Fibroblast of pulmonary artery (primary cell): ENCODE measurements around the gene BCL2L1.
A peak's percentile ranks its signal among the peaks of the same experiment; 100 is the strongest.

Source experiments
- DNase-seq: peaks from one replicate; pipeline ENCODE4 v3.0.0-alpha.2; 2010; ENCODE audit warnings: low read depth
- H3K4me3 ChIP-seq: replicated peaks from 2 replicates; pipeline ENCODE4 v1.5.1; 2011; ENCODE audit warnings: low read depth, mild to moderate bottlenecking, control low read depth, low read length, moderate library complexity
- TF ChIP-seq, protein P1 (sequence below): IDR thresholded peaks from 2 replicates; pipeline ENCODE4 v1.5.1; 2011; ENCODE audit warnings: mild to moderate bottlenecking, control low read depth, low read length, inconsistent platforms; ENCODE audit errors: missing control alignments

Gene BCL2L1

DNA sequence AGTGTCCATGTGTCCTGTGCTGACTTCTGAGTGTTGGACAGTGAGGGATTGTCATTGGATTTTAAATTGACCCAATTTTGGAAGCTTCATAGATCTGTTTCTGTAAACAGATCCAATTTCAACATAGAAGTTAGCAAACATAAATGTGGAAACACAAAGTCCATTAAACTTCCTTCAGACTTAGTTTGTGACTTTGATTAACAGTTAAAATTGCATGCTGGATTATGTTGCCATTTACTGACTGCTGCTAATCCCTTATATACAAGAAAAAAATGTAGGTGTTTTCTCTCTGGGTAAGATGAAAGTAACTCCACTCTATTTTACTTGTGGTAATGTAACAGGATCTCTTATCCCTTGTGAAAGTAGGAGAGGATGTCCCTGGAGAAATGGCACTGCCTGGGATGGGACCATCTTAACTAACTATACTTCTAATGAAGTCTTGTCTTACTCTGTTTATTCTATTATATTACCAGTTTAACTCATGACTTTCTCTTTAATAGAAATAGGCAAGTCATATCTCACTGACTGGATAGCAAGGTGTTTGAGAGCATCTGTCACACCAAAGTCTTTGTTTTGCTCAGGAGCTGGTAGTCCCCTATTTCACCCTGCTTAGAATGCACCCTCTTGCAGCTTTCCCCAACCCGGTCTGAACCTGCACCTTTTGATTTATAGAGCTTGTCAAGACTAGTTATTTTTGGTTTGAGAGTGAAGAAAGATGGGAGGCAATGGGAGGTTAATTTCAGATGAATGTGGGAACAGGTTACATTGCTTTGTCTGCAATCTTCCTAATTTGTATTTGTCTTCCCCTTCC lies 23.6 kb upstream of the BCL2L1 start:
- TF ChIP-seq, protein P1, sequence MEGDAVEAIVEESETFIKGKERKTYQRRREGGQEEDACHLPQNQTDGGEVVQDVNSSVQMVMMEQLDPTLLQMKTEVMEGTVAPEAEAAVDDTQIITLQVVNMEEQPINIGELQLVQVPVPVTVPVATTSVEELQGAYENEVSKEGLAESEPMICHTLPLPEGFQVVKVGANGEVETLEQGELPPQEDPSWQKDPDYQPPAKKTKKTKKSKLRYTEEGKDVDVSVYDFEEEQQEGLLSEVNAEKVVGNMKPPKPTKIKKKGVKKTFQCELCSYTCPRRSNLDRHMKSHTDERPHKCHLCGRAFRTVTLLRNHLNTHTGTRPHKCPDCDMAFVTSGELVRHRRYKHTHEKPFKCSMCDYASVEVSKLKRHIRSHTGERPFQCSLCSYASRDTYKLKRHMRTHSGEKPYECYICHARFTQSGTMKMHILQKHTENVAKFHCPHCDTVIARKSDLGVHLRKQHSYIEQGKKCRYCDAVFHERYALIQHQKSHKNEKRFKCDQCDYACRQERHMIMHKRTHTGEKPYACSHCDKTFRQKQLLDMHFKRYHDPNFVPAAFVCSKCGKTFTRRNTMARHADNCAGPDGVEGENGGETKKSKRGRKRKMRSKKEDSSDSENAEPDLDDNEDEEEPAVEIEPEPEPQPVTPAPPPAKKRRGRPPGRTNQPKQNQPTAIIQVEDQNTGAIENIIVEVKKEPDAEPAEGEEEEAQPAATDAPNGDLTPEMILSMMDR: no peak
- H3K4me3 ChIP-seq: no peak overlapping the region
- DNase-seq: no peak

DNA sequence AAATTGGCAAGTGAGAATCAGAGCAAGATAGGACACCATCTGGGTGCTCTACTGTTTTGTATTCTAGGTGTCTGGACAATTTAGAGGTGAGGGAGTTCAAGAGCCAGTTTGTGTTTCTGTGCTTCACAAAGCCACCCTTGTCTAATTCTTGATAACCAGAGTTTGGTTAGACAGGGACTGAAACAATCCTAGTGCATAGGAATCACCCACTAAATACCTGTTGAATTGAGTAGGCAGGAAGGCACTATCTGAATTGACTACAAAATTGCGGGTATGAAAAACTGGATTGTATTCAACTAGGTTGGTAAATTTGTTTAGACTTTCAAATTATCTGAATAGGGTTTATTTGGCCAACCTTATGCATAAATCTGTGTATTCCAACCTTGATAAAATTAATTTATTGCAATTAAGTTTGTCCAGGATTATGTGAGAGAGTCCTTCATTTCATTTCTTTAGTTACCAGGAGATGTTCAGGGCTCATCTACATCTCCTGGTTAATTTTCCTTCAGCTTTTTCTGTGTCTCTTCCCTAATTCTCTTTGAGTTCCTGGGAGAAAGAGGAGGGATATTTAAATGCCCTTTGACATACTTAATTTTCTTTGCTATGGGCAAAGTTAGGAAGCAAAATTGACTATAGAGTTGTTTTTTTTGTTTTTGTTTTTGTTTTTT lies 18.1 kb upstream of the BCL2L1 start:
- DNase-seq: no peak
- peak overlapping the region; percentile 95 for H3K4me3 ChIP-seq
- TF ChIP-seq, protein P1: no peak

DNA sequence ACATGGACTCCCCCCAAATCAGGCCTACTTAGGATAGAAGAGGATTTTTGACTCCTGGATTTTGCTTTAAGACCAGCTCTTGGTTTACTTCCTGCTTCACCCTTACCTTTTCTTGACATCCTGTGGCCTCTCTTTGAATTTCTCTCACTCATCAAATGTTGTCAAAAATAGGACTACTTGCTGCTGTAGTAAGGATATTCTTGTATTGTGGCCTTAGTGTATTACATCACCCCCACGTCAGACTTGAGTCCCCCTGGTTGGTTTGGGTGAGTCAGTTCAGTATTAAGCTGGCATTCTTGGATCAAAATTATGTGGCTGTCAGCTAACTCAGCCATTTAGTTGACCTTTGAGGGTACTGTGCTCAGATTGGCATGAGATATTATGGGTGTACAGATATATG lies 17.5 kb upstream of the BCL2L1 start:
- DNase-seq: peak; percentile 58
- TF ChIP-seq, protein P1: no peak
- H3K4me3 ChIP-seq: peak overlapping the region; percentile 95

DNA sequence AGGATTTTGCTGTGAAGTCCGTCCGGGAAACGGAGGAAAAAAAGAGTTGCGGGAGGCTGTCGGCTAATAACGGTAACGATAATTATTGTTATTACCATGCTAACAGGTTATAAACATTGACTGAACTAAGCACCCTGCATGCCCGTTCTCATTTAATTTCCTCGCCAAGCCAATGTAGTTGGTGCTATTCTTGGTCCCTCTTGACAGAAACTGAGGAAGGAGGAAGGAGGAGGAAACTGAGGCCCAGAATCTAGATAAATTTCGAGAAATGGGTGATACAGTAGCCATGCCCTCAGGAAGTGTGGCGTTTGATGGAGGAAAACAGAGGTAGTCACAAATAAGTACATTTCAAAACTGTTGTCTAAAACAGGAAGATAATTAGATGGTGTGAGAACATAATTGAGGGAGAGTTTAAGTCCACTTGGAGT lies 16.9 kb upstream of the BCL2L1 start:
- H3K4me3 ChIP-seq: peak overlapping the region; percentile 95
- DNase-seq: no peak
- TF ChIP-seq, protein P1: no peak

DNA sequence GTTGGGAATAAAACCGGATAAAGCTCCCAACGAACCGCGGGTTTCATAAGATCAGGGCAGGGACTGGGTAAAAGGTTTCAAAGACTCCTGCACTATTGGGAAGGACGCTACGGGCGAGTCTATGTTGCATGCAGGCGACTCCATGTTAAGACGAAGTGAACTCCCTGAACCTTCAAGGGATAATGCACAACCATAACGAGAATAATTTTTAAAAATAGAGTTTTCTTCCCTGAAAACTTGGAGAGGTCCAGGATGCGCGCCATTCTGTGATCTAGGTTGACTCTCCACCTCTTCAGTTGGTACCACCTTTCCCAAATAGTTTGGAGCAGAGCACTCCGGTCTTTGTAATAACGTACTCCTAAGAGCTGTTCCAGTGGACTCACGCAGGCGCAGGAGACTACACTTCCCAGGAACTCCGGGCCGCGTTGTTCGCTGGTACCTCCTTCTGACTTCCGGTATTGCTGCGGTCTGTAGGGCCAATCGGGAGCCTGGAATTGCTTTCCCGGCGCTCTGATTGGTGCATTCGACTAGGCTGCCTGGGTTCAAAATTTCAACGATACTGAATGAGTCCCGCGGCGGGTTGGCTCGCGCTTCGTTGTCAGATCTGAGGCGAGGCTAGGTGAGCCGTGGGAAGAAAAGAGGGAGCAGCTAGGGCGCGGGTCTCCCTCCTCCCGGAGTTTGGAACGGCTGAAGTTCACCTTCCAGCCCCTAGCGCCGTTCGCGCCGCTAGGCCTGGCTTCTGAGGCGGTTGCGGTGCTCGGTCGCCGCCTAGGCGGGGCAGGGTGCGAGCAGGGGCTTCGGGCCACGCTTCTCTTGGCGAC lies 16.3 kb upstream of the BCL2L1 start, which contains the start of gene TPX2:
TSS of gene TPX2 (plus strand) at position 562 of the 821 bp plus-strand sequence. CDS start 18,187 bp downstream, outside the sequence.
- TF ChIP-seq, protein P1: peak; percentile 1
- H3K4me3 ChIP-seq: peak within 1 kb of the TSS; percentile 95
- DNase-seq: peak; percentile 97

DNA sequence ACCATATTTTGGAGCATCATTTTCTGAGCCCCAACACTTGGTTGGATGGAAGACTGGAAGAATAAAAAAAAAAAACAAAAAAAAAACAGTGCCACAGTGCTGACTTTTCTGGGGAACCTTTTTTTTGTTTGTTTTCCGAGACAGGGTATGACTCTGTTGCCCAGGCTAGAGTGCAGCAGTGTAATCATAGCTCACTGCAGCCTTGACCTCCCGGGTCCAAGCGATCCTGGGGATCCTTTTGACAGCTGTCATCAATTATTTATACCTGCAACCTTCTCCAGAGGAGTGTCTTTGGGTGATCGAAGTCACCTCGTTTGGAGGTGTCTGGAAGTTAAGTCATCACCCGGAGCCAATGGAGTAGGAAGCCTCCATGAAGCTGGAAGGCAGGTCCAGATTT lies 8.7 kb upstream of the BCL2L1 start:
- TF ChIP-seq, protein P1: no peak
- DNase-seq: no peak
- no peak overlapping the region for H3K4me3 ChIP-seq
